GM18520 (cell line): ENCODE measurements around the gene KIAA1671.
"Not testable (repeated sequence)": the region's sequence is repeated elsewhere in the genome, so short reads cannot be mapped to it uniquely, and the experiment has no call there.

Experiments
- ATAC-seq: cut with Tn5 transposase; IDR thresholded peaks from one replicate; pipeline ENCODE4 v1.9.1; 2021; ENCODE audit not compliant: unreplicated experiment

KIAA1671 gene

GRCh38 chr22:25212337-25212736, 259.8 kb downstream of the KIAA1671 start:
- no peak for ATAC-seq

- ATAC-seq, result no peak
Observed at GRCh38 chr22:25213221-25213620, 260.7 kb downstream of the KIAA1671 start.

GRCh38 chr22:25216230-25216629, 263.7 kb downstream of the KIAA1671 start:
- ATAC-seq, result no peak

GRCh38 chr22:25219211-25219689, 266.7 kb downstream of the KIAA1671 start, which contains the start of gene CRYBB2:
Gene CRYBB2 (plus strand): TSS chr22:25219639. CDS start chr22:25221430, 1,791 bp downstream.
- ATAC-seq, result no peak

- ATAC-seq, result no peak
Observed at GRCh38 chr22:25219948-25220442, 267.5 kb downstream of the KIAA1671 start.

- no peak for ATAC-seq
Observed at GRCh38 chr22:25221790-25222189, 269.3 kb downstream of the KIAA1671 start.

- no peak for ATAC-seq
Observed at GRCh38 chr22:25223269-25223850, 270.8 kb downstream of the KIAA1671 start.

- no peak for ATAC-seq
Observed at GRCh38 chr22:25228822-25229221, 276.3 kb downstream of the KIAA1671 start.

- ATAC-seq, result not testable (repeated sequence)
Observed at GRCh38 chr22:25230760-25231159, 278.2 kb downstream of the KIAA1671 start.

GRCh38 chr22:25232301-25232700, 279.8 kb downstream of the KIAA1671 start:
- ATAC-seq, result no peak

GRCh38 chr22:25233706-25234105, 281.2 kb downstream of the KIAA1671 start:
- not testable (repeated sequence) for ATAC-seq

GRCh38 chr22:25235547-25236290, 283.2 kb downstream of the KIAA1671 start:
- no peak for ATAC-seq

- no peak for ATAC-seq
Observed at GRCh38 chr22:25236417-25236816, 283.9 kb downstream of the KIAA1671 start.

- no peak for ATAC-seq
Observed at GRCh38 chr22:25237503-25237902, 285.0 kb downstream of the KIAA1671 start.

GRCh38 chr22:25238058-25238457, 285.5 kb downstream of the KIAA1671 start:
- not testable (repeated sequence) for ATAC-seq
